Thyroid gland (tissue), 4 donors: ENCODE data around the gene RSPO1.

ENCODE experiments used
- CTCF ChIP-seq, 6 experiments: fragments of 200-600 bp in 3 of 6; fragments of 450-650 bp in 3 of 6; sonication (generic) in 3 of 6; IDR thresholded peaks; one replicate each; pipeline ENCODE4 v1.5.1; 2016 to 2019; ENCODE audit warnings: antibody characterized with exemption in 6 of 6, mild to moderate bottlenecking in 2 of 6, inconsistent platforms in 1 of 6, moderate library complexity in 1 of 6
- POLR2A ChIP-seq, 2 donors: fragments of 450-650 bp; IDR thresholded peaks; one replicate each; pipeline ENCODE4 v1.6.1; 2017; ENCODE audit warnings: antibody characterized with exemption in 2 of 2, mild to moderate bottlenecking in 2 of 2, moderate library complexity in 1 of 2

GRCh38 chr1:37673920-37674319 lies 39.2 kb upstream of the RSPO1 start:
- no peak for TF ChIP-seq POLR2A (IDR thresholded peaks at IDR 0.05)
- TF ChIP-seq CTCF (IDR thresholded peaks at IDR 0.05), result no peak
